Inflammatory macrophage treated with lipopolysaccharide for 1 hour (primary cell): Measurements from ENCODE around the gene NABP2.
A peak's percentile ranks its signal among the peaks of the same experiment; 100 is the strongest.
"Not testable (repeated sequence)": the region's sequence is repeated elsewhere in the genome, so short reads cannot be mapped to it uniquely, and the experiment has no call there.

ENCODE experiments used
- DNase-seq, 2 donors: peaks; one replicate each; pipeline ENCODE4 v3.0.0-alpha.2; 2020 to 2022

Gene NABP2

GRCh38 chr12:56224102-56224701 is at the start of gene NABP2:
Gene NABP2, plus strand, starts transcription at chr12:56224342. Its CDS starts 515 bp downstream, at chr12:56224857.
- peak; percentile 93 to 96 for DNase-seq

GRCh38 chr12:56178347-56178746 is 45.8 kb upstream of the NABP2 start:
- no peak for DNase-seq

GRCh38 chr12:56186957-56187356 is 37.2 kb upstream of the NABP2 start:
- no peak for DNase-seq

GRCh38 chr12:56188131-56188777 is 35.9 kb upstream of the NABP2 start:
- DNase-seq, result no peak

- DNase-seq, result no peak
Measured at GRCh38 chr12:56188778-56189098, 35.4 kb upstream of the NABP2 start.

GRCh38 chr12:56189099-56189917 is 34.8 kb upstream of the NABP2 start, which contains the start of gene SMARCC2:
Gene SMARCC2, minus strand, starts transcription at chr12:56189483. Its CDS starts 22 bp downstream, at chr12:56189461.
- peak; percentile 78 to 92 for DNase-seq

- peak; percentile 60 to 92 for DNase-seq
Measured at GRCh38 chr12:56189918-56190694, 34.0 kb upstream of the NABP2 start.

GRCh38 chr12:56190695-56191155 is 33.4 kb upstream of the NABP2 start:
- peak in 1 of 2 donors; percentile 14 for DNase-seq

GRCh38 chr12:56192582-56192981 is 31.6 kb upstream of the NABP2 start:
- DNase-seq, result no peak

- peak; percentile 76 to 99 for DNase-seq
Measured at GRCh38 chr12:56193025-56193578, 31.0 kb upstream of the NABP2 start.

- DNase-seq, result not testable (repeated sequence)
Measured at GRCh38 chr12:56196818-56197550, 27.2 kb upstream of the NABP2 start.

- no peak for DNase-seq
Measured at GRCh38 chr12:56197921-56198635, 26.1 kb upstream of the NABP2 start.

GRCh38 chr12:56198836-56199235 is 25.3 kb upstream of the NABP2 start:
- no peak for DNase-seq

- no peak for DNase-seq
Measured at GRCh38 chr12:56202366-56202765, 21.8 kb upstream of the NABP2 start.

- DNase-seq, result no peak
Measured at GRCh38 chr12:56202838-56203237, 21.3 kb upstream of the NABP2 start.

GRCh38 chr12:56204275-56204674 is 19.9 kb upstream of the NABP2 start:
- DNase-seq, result no peak

- no peak for DNase-seq
Measured at GRCh38 chr12:56205445-56205844, 18.7 kb upstream of the NABP2 start.

- DNase-seq, result peak in 1 of 2 donors; percentile 60
Measured at GRCh38 chr12:56206452-56207166, 17.5 kb upstream of the NABP2 start.

- no peak for DNase-seq
Measured at GRCh38 chr12:56208006-56208405, 16.1 kb upstream of the NABP2 start.

GRCh38 chr12:56212361-56212760 is 11.8 kb upstream of the NABP2 start:
- DNase-seq, result no peak
